GM12874 (cell line): ENCODE results near the gene GPR157.

ENCODE experiments used
- CTCF ChIP-seq: IDR thresholded peaks from 2 replicates; pipeline ENCODE4 v1.5.1; 2011; ENCODE audit warnings: low read depth, mild to moderate bottlenecking, control low read depth, low read length, moderate library complexity; ENCODE audit not compliant: insufficient read depth

Gene GPR157

GRCh38 chr1:9058465-9058864 lies 70.4 kb downstream of the GPR157 start:
- no peak for TF ChIP-seq CTCF

GRCh38 chr1:9057851-9058250 lies 71.1 kb downstream of the GPR157 start:
- no peak for TF ChIP-seq CTCF

- TF ChIP-seq CTCF: no peak
Observed at GRCh38 chr1:9052272-9053049, 76.4 kb downstream of the GPR157 start.

GRCh38 chr1:9051379-9051778 lies 77.5 kb downstream of the GPR157 start:
- no peak for TF ChIP-seq CTCF

- TF ChIP-seq CTCF: no peak
Observed at GRCh38 chr1:9050803-9051202, 78.1 kb downstream of the GPR157 start.
